Pancreas (tissue), 10 donors: ENCODE data around the gene RCBTB2. TPM values are rescaled to one million over a fixed set of nuclear protein-coding genes. Genes with fewer than 3 reads are reported as not detected.

ENCODE experiments used
- ATAC-seq, 4 donors: fragments of 200-7000 bp; cut with Tn5 transposase; one replicate each; pipeline versions ENCODE4 v1.8.0 to v1.9.1; 2020; ENCODE audit warnings: mild to moderate bottlenecking in 4 of 4, moderate library complexity in 4 of 4
- DNase-seq, 6 donors: peaks; one replicate each; pipeline ENCODE4 v3.0.0-alpha.2; 2020
- FAIRE-seq: peaks from 2 replicates; lab custom pipeline; 2012; peaks lifted over from hg19 to GRCh38; lab: Jason Lieb, UNC
- H3K27ac ChIP-seq, 4 donors: fragments of 200-600 bp; sonication (generic); 1 replicate in 3 of 4; 2 replicates in 1 of 4; pipeline versions ENCODE4 v1.5.0 to v1.8.0; 2020
- H3K27me3 ChIP-seq, 4 donors: fragments of 200-600 bp; one replicate each; pipeline ENCODE4 v1.8.0; 2021
- H3K36me3 ChIP-seq, 3 donors: fragments of 200-600 bp; sonication (generic) in 1 of 3; one replicate each; pipeline versions ENCODE4 v1.5.0 to v1.8.0; 2020 to 2021
- H3K4me1 ChIP-seq, 3 donors: fragments of 200-600 bp; one replicate each; pipeline ENCODE4 v1.8.0; 2021
- H3K4me3 ChIP-seq, 4 donors: fragments of 200-600 bp; sonication (generic) in 2 of 4; one replicate each; pipeline versions ENCODE4 v1.5.0 to v1.8.0; 2020 to 2021
- H3K9me3 ChIP-seq, 4 donors: fragments of 200-600 bp; one replicate each; pipeline ENCODE4 v1.8.0; 2021
- WGBS, 2 donors: extraction: QIAGEN DNeasy Blood & Tissue Kit; methylation state at CpG; one replicate each; pipeline ENCODE4 v1.1.7; 2013; 5-methylcytosine and 5-hydroxymethylcytosine counted together
- intact Hi-C, 3 donors: fragments of 100-400 bp; cut with DNase I; formaldehyde crosslinking; loops; one replicate each; pipeline versions ENCODE4 v1.11.1 to v1.14.2; 2022
- polyA plus RNA-seq, 2 donors: library from polyadenylated mRNA; stranded (reverse); fragments of 200-250 nt; gene quantifications; one replicate each; pipeline ENCODE4 v1.2.3, GENCODE V29; 2013
- total RNA-seq, 6 donors: library from RNA; stranded (reverse); fragmentation: NEBNext Ultra II Directional in 4 of 6; extraction: Animal tissue kit (Norgen Biotek cat#: 25700) in 4 of 6; gene quantifications; one replicate each; pipeline versions ENCODE4 v1.2.1 to v1.2.4, GENCODE V29; 2021 to 2023
- TF ChIP-seq, protein P1 (sequence below), 4 donors: fragments of 200-600 bp; sonication (generic) in 3 of 4; IDR thresholded peaks; one replicate each; pipeline versions ENCODE4 v1.5.0 to v1.8.0; 2021; ENCODE audit warnings: antibody characterized with exemption in 4 of 4
- donor health status: healthy with polysubstance abuse.
- donor health status: DM: no; HTN: no; CAD: no; lungs with moderate emphysema.
- donor health status: DM: no; HTN: no; CAD: no.
- donor health status: control.
- donor health status: control.
- donor health status: Bipolar disorder and iron deficiency.
- donor health status: DM: yes; HTN: yes; CAD: no.
- donor health status: DM: no; HTN: no; CAD: no.
- donor health status: DM: no; HTN: no; CAD: no.
- donor health status: DM: yes; HTN: yes; CAD: no.

The RCBTB2 gene
- total and polyA plus RNA-seq, 8 donors, result 2.7 to 9.7 (median 4.9) TPM

DNA sequence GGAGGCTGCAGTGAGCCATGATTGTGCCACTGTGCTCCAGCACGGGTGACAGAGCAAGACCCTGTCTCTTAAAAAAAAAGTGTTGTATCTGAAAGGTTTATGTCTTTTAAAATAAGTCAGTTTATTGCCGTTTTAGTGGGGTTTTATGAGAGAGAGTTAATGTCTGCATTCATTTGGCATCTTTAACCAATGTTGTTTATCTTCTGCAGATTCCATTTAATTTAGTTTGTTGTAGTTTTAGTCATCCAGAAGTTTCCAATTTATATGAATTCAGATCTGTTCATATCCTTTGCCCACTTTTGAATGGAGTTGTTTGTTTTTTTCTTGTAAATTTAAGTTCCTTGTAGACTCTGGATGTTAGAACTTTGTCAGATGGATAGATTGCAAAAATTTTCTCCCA lies 83.2 kb downstream of the RCBTB2 start:
- DNase-seq (no peak), FAIRE-seq (no peak), ATAC-seq (no peak)
- TF ChIP-seq, protein P1, sequence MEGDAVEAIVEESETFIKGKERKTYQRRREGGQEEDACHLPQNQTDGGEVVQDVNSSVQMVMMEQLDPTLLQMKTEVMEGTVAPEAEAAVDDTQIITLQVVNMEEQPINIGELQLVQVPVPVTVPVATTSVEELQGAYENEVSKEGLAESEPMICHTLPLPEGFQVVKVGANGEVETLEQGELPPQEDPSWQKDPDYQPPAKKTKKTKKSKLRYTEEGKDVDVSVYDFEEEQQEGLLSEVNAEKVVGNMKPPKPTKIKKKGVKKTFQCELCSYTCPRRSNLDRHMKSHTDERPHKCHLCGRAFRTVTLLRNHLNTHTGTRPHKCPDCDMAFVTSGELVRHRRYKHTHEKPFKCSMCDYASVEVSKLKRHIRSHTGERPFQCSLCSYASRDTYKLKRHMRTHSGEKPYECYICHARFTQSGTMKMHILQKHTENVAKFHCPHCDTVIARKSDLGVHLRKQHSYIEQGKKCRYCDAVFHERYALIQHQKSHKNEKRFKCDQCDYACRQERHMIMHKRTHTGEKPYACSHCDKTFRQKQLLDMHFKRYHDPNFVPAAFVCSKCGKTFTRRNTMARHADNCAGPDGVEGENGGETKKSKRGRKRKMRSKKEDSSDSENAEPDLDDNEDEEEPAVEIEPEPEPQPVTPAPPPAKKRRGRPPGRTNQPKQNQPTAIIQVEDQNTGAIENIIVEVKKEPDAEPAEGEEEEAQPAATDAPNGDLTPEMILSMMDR (IDR thresholded peaks at IDR 0.05), result no peak
- Histone ChIP-seq H3K9me3 (no peaks in the 10 kb centered on the region), H3K4me3 (no peak overlapping the region), H3K27ac (no peak overlapping the region), H3K27me3 (no peaks in the 10 kb centered on the region), H3K4me1 (no peaks in the 10 kb centered on the region), H3K36me3 (no peaks in the 10 kb centered on the region)
- intact Hi-C loops, result no loop called here
- WGBS, 2 donors, result 83 to 91% methylated on average over 2 of the region's 2 CpGs

DNA sequence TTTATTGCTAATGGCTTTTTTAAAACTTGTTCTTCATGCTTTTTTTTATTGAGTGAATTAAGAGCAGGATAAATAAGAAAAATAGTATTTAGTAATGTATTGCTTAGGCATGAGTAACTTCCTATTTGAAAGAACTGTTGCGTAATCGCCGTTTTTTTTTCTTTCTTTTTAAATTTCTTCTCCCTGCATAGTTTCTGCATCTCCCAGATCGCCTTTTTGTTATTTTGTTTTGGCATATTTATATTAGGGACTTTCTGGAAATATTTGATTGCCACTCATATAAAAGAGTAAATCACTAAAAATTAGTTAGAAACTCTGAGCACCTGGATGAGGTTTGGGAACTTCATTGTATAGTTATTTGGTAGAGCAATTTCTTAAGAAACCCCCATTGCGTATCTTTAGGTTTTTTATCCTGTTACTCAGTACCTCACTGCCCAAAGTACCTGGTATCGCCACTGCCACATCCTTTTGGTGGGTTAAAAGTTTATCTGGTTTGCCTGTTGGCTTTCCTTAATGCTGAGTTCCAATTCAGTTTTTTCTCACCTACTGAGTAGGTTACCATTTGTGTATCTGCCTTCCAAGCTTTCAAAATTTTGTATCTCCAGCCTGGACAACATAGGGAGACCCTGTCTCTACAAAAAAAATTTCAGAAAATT lies 83.8 kb downstream of the RCBTB2 start:
- no peaks in the 10 kb centered on the region for H3K36me3 ChIP-seq
- FAIRE-seq (no peak), ATAC-seq (peak in 2 of 4 donors; percentile 35 to 54), DNase-seq (no peak)
- H3K27me3 ChIP-seq, result no peaks in the 10 kb centered on the region
- intact Hi-C loops, result no loop called here
- no peak overlapping the region for H3K27ac ChIP-seq
- H3K4me3 ChIP-seq, result no peak overlapping the region
- TF ChIP-seq, protein P1 (IDR thresholded peaks at IDR 0.05), result no peak
- no peaks in the 10 kb centered on the region for H3K4me1 ChIP-seq
- no peaks in the 10 kb centered on the region for H3K9me3 ChIP-seq
- 57 to 65% methylated on average over 6 of the region's 6 CpGs for WGBS, 2 donors

DNA sequence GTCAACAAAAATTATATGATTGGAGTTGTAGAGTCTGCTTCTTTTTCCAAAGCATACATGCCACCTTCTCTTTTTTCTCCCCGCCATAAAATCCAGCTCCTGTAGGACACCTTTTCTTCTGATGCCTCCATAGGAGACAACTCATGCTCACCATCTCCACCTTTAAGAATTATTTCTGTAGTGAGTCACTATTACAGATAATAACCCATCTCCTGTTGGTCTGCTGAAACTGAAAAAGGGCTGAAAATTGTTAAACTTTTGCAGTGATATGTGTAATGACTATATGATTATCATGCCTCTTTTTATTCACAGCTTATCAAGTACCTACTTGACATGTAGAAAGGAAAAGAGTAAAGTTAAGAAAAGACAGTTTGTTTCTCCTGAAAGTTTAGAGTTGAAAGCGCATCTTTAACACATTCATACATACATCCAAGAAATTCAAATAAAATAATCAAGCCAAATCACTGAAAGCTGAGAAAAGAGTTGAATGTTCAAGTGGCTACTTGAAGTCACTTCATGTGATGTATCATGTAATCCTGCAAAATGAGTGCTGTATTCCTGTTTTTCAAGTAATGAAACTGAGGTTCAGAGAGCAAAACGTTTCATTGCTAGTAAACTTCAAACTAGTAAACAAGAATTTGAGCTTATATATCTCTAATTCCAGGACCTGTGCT lies 84.5 kb downstream of the RCBTB2 start:
- H3K27ac ChIP-seq, result no peak overlapping the region
- no peaks in the 10 kb centered on the region for H3K4me1 ChIP-seq
- intact Hi-C loops, result no loop called here
- no peaks in the 10 kb centered on the region for H3K9me3 ChIP-seq
- WGBS, 2 donors, result 73% methylated on average over 3 of the region's 3 CpGs
- FAIRE-seq (no peak), ATAC-seq (peak in 1 of 4 donors; percentile 20), DNase-seq (no peak)
- H3K36me3 ChIP-seq, result no peaks in the 10 kb centered on the region
- H3K4me3 ChIP-seq, result no peak overlapping the region
- TF ChIP-seq, protein P1 (IDR thresholded peaks at IDR 0.05), result no peak
- no peaks in the 10 kb centered on the region for H3K27me3 ChIP-seq

DNA sequence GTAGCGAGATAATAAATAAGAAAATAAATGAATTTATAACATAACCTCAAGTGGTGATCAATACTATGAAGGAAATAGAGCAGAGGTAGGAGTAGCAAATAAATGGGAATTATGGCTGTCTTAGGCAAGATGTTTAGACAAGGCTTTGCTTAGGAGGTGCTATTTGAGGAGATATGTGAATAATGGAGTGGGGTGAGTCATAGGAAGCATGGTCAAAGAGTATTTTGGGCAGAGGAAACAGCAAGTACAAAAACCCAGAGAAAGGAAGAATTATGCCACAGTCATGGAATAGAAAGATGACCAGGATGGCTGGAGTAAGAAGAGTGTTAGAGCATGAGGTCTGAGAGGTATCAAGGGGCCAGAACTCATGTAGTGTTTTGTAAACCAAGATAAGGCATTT lies 86.4 kb downstream of the RCBTB2 start:
- no peak for DNase-seq
- Histone ChIP-seq H3K27me3 (no peaks in the 10 kb centered on the region), H3K4me1 (no peaks in the 10 kb centered on the region), H3K9me3 (no peaks in the 10 kb centered on the region), H3K36me3 (no peaks in the 10 kb centered on the region), H3K27ac (no peak overlapping the region), H3K4me3 (no peak overlapping the region)
- ATAC-seq, result peak in 2 of 4 donors; percentile 32 to 56
- TF ChIP-seq, protein P1 (IDR thresholded peaks at IDR 0.05), result no peak
- no peak for FAIRE-seq
- intact Hi-C loops, result no loop called here
- WGBS, 2 donors, result 94 to 97% methylated on average over 1 of the region's 1 CpG
